GM12874 (cell line): Measurements from ENCODE around the gene CDK5RAP1.

Experiments used
- TF ChIP-seq, protein P1 (sequence below): IDR thresholded peaks from 2 replicates; pipeline ENCODE4 v1.5.1; 2011; ENCODE audit warnings: low read depth, mild to moderate bottlenecking, control low read depth, low read length, moderate library complexity; ENCODE audit not compliant: insufficient read depth

The CDK5RAP1 gene

GRCh38 chr20:33343521-33343920 is 57.8 kb downstream of the CDK5RAP1 start:
- TF ChIP-seq, protein P1, sequence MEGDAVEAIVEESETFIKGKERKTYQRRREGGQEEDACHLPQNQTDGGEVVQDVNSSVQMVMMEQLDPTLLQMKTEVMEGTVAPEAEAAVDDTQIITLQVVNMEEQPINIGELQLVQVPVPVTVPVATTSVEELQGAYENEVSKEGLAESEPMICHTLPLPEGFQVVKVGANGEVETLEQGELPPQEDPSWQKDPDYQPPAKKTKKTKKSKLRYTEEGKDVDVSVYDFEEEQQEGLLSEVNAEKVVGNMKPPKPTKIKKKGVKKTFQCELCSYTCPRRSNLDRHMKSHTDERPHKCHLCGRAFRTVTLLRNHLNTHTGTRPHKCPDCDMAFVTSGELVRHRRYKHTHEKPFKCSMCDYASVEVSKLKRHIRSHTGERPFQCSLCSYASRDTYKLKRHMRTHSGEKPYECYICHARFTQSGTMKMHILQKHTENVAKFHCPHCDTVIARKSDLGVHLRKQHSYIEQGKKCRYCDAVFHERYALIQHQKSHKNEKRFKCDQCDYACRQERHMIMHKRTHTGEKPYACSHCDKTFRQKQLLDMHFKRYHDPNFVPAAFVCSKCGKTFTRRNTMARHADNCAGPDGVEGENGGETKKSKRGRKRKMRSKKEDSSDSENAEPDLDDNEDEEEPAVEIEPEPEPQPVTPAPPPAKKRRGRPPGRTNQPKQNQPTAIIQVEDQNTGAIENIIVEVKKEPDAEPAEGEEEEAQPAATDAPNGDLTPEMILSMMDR, result no peak

DNA sequence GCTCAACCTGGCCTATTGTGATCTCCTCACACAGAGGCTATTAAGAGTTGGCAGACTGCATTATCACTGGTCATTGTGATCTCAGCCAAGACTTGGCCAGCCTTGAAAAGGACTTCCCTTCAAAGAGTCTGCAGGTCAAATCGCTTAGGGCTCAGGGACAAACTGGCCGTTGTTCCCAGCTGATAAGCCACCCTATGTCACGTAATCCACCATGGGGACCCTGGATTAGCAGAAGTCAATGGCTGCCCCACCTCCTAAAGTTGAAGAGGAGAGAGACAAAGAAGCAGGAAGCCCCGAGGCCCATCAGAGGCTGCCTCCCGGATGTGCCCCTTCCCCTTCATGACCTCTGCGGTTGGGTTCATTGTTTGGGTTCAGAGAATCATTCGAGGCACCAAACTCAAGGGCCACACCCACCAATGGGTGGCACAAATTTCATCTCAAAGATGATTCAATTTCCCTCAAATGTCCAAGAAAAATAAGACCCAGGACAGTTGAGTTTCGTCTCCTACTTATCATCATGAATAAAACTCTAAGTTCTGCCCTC is 61.7 kb downstream of the CDK5RAP1 start:
- TF ChIP-seq, protein P1, result no peak

DNA sequence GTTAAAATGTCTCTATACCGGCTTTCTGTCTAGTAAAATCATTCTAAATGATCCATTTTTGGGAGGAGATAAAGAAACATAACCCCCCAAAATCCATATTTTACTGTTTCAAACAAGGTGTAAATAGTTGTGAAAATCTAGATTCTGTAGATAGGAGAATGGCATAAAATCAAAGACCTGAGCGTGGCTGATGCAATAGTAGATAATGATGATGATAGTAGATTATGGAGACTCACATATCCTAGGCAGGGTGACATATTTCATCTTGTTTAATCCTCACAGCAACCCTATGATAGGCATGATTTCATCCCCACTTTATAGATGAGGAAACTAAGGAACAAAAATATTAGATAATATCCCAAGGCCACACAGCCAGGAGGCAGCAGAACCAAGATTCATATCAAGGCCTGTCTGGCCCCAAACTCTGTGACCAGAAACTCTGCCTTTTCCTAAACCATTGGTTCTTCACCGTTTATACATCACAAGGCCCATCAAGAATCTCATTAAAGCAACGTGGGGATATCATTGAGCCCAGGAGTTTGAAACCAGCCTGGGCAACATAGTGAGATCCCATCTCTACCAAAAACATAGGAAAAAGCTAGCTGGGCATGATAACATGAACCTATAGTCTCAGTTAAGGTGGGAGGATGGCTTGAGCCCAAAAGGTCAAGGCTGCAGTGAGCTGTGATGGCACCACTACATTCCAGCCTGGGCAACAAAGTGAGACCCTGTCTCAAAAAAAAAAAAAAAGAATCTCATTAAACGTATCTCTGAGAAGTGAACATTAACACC is 62.7 kb downstream of the CDK5RAP1 start:
- TF ChIP-seq, protein P1, result no peak

- TF ChIP-seq, protein P1, result no peak
Measured at GRCh38 chr20:33337531-33338165, 63.7 kb downstream of the CDK5RAP1 start.

DNA sequence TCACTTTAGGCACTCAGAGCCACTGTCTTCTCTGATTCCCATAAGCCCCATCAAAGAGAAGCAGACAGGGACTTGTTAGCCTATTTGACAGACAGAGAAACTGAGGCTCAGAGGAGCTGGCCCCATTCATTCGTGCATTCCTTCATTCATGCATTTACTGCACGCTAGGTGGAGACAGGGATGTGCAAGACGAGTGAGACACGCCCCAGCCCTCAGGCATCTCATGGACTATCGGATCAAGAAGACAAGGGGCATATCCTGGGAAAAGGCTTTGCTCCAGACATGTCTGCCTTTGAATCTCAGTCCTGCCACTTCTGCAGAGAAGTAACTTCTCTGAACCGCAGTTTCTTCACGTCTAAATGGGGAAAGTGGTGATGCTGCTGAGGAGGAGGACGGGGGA is 64.2 kb downstream of the CDK5RAP1 start:
- TF ChIP-seq, protein P1, result no peak

- TF ChIP-seq, protein P1, result no peak
Measured at GRCh38 chr20:33336375-33336774, 64.9 kb downstream of the CDK5RAP1 start.

DNA sequence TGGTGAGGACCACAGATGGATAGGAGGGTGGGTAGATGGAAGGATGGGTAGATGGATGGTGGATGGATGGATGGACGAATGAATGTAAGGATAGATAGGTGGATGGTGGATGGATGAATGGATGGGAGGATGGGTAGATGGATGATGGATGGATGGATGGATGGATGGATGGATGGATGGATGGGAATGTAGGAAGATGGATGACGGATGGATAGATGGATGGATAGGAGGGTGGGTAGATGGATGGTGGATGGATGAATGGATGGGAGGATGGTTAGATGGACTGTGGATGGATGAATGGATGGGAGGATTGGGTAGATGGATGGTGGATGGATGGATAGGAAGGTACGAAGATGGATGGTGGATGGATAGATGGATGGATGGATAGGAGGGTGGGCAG is 67.2 kb downstream of the CDK5RAP1 start:
- TF ChIP-seq, protein P1, result no peak
